Thyroid gland (tissue), 4 donors: ENCODE data around the gene ARIH2. TPM values are rescaled to one million over a fixed set of nuclear protein-coding genes. Genes with fewer than 3 reads are reported as not detected.

Experiments
- DNase-seq, 2 donors: peaks; one replicate each; pipeline ENCODE4 v3.0.0-alpha.2; 2019
- H3K27ac ChIP-seq, 3 donors: fragments of 200-600 bp; sonication (generic); 1 replicate in 2 of 3; 2 replicates in 1 of 3; pipeline ENCODE4 v1.5.1; 2016 to 2019; ENCODE audit warnings: mild to moderate bottlenecking in 1 of 3, moderate library complexity in 1 of 3
- H3K27me3 ChIP-seq: fragments of 200-600 bp; sonication (generic); one replicate; pipeline ENCODE4 v1.5.1; 2019
- H3K36me3 ChIP-seq, 2 donors: fragments of 200-600 bp; sonication (generic); one replicate each; pipeline ENCODE4 v1.5.1; 2016 to 2019
- H3K4me1 ChIP-seq, 2 donors: fragments of 200-600 bp; sonication (generic); one replicate each; pipeline ENCODE4 v1.5.1; 2017 to 2019
- H3K4me3 ChIP-seq, 3 donors: fragments of 200-600 bp; sonication (generic); replicated peaks in 1 of 3; 1 replicate in 2 of 3; 2 replicates in 1 of 3; pipeline ENCODE4 v1.5.1; 2016; ENCODE audit warnings: mild to moderate bottlenecking in 1 of 3
- H3K9me3 ChIP-seq: fragments of 200-600 bp; sonication (generic); one replicate; pipeline ENCODE4 v1.5.1; 2017
- POLR2A ChIP-seq, 2 donors: fragments of 450-650 bp; IDR thresholded peaks; one replicate each; pipeline ENCODE4 v1.6.1; 2017; ENCODE audit warnings: antibody characterized with exemption in 2 of 2, mild to moderate bottlenecking in 2 of 2, moderate library complexity in 1 of 2
- WGBS, 2 donors: methylation state at CpG; one replicate each; pipeline ENCODE4 v1.1.5; 2017; 5-methylcytosine and 5-hydroxymethylcytosine counted together
- intact Hi-C: fragments of 100-400 bp; cut with DNase I; formaldehyde crosslinking; loops from one replicate; pipeline ENCODE4 v1.15.1; 2023
- total RNA-seq, 4 donors: library from RNA; depleted of rRNA; stranded (reverse); fragments of >200 nt; gene quantifications; one replicate each; pipeline ENCODE4 v1.2.3, GENCODE V29; 2016
- TF ChIP-seq, protein P1 (sequence below), 6 experiments: fragments of 200-600 bp in 3 of 6; fragments of 450-650 bp in 3 of 6; sonication (generic) in 3 of 6; IDR thresholded peaks; one replicate each; pipeline ENCODE4 v1.5.1; 2016 to 2019; ENCODE audit warnings: antibody characterized with exemption in 6 of 6, mild to moderate bottlenecking in 2 of 6, inconsistent platforms in 1 of 6, moderate library complexity in 1 of 6

The ARIH2 gene
- total RNA-seq, 4 donors from 2014 or later = 108 to 136 (median 117) TPM

DNA sequence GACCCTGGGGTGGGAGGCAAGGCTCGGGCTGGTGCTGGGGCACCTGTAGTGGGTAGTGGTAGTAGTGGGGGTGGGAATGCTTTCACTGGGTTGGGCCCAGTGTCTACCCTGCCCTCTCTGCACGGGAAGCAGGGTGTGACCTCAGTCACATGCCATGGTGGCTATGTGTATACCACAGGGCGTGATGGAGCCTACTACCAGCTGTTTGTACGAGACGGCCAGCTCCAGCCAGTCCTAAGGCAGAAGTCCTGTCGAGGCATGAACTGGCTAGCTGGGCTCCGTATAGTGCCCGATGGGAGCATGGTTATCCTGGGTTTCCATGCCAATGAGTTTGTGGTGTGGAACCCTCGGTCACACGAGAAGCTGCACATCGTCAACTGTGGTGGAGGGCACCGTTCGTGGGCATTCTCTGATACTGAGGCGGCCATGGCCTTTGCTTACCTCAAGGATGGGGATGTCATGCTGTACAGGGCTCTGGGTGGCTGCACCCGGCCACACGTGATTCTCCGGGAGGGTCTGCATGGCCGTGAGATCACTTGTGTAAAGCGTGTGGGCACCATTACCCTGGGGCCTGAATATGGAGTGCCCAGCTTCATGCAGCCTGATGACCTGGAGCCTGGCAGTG, 94.6 kb downstream of the ARIH2 start:
- Histone ChIP-seq H3K9me3 (no peaks in the 10 kb centered on the region), H3K4me1 (peaks cover 11 to 12% of the 10 kb centered on the region in 2 donors), H3K27ac (no peak overlapping the region), H3K27me3 (no peaks in the 10 kb centered on the region), H3K36me3 (peaks cover 23 to 29% of the 10 kb centered on the region in 2 donors), H3K4me3 (no peak overlapping the region)
- WGBS, 2 donors = 80 to 82% methylated on average over 6 to 16 of the region's 19 CpGs
- intact Hi-C loops = no loop called here
- no peak for TF ChIP-seq POLR2A (IDR thresholded peaks at IDR 0.05)
- TF ChIP-seq, protein P1, sequence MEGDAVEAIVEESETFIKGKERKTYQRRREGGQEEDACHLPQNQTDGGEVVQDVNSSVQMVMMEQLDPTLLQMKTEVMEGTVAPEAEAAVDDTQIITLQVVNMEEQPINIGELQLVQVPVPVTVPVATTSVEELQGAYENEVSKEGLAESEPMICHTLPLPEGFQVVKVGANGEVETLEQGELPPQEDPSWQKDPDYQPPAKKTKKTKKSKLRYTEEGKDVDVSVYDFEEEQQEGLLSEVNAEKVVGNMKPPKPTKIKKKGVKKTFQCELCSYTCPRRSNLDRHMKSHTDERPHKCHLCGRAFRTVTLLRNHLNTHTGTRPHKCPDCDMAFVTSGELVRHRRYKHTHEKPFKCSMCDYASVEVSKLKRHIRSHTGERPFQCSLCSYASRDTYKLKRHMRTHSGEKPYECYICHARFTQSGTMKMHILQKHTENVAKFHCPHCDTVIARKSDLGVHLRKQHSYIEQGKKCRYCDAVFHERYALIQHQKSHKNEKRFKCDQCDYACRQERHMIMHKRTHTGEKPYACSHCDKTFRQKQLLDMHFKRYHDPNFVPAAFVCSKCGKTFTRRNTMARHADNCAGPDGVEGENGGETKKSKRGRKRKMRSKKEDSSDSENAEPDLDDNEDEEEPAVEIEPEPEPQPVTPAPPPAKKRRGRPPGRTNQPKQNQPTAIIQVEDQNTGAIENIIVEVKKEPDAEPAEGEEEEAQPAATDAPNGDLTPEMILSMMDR (IDR thresholded peaks at IDR 0.05) = no peak
- DNase-seq = no peak

DNA sequence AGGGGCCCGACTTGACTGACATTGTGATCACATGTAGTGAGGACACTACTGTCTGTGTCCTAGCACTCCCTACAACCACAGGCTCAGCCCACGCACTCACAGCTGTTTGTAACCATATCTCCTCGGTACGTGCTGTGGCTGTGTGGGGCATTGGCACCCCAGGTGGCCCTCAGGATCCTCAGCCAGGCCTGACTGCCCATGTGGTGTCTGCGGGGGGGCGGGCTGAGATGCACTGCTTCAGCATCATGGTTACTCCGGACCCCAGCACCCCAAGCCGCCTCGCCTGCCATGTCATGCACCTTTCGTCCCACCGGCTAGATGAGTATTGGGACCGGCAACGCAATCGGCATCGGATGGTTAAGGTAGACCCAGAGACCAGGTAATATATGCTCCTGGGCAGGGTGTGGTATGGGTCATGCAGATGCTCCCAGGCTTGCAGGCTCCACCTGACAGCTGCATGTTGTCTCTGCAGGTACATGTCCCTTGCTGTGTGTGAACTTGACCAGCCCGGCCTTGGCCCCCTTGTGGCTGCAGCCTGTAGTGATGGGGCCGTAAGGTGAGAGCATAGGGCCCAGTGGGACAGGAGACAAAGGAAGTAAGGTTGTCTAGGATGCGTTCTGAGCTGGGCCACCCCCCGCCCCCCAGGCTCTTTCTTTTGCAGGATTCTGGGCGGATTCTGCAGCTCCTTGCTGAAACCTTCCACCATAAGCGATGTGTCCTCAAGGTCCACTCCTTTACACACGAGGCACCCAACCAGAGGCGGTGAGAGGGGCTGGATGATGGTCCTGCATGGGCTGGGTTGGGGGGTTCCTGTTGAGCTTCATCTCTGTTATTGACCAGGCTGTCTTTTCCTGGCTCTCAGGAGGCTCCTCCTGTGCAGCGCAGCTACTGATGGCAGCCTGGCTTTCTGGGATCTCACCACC, 95.4 kb downstream of the ARIH2 start:
- DNase-seq = peak; percentile 42 to 47
- H3K4me3 ChIP-seq = no peak overlapping the region
- TF ChIP-seq POLR2A (IDR thresholded peaks at IDR 0.05) = no peak
- TF ChIP-seq, protein P1 (IDR thresholded peaks at IDR 0.05) = peak in 3 of 6 experiments; percentile 35 to 44 (median 39)
- H3K9me3 ChIP-seq = no peaks in the 10 kb centered on the region
- peaks cover 23 to 29% of the 10 kb centered on the region in 2 donors for H3K36me3 ChIP-seq
- H3K27me3 ChIP-seq = no peaks in the 10 kb centered on the region
- no peak overlapping the region for H3K27ac ChIP-seq
- peaks cover 14% of the 10 kb centered on the region in 2 donors for H3K4me1 ChIP-seq
- intact Hi-C loops = no loop called here
- 89% methylated on average over 20 to 23 of the region's 24 CpGs for WGBS, 2 donors

DNA sequence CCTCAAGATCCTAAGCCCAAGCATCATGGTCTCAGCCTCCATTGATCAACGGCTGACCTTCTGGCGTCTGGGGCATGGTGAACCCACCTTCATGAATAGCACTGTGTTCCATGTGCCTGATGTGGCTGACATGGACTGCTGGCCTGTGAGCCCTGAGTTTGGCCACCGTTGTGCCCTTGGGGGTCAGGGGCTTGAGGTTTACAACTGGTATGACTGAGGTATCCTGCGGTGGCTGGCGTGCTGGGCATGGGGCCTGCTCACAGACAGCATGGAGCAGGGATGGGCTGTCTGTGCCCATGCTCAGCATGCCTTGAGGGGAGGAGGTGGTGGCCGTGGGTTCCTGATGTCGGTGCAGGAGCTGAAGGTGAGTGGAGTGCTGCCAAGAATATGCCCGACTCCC, 96.4 kb downstream of the ARIH2 start:
- no peak for DNase-seq
- H3K4me1 ChIP-seq = peaks cover 20 to 23% of the 10 kb centered on the region in 2 donors
- peaks cover 23 to 29% of the 10 kb centered on the region in 2 donors for H3K36me3 ChIP-seq
- 78 to 93% methylated on average over 6 of the region's 8 CpGs for WGBS, 2 donors
- no peaks in the 10 kb centered on the region for H3K27me3 ChIP-seq
- no peak overlapping the region for H3K4me3 ChIP-seq
- H3K9me3 ChIP-seq = no peaks in the 10 kb centered on the region
- TF ChIP-seq, protein P1 (IDR thresholded peaks at IDR 0.05) = no peak
- TF ChIP-seq POLR2A (IDR thresholded peaks at IDR 0.05) = no peak
- no peak overlapping the region for H3K27ac ChIP-seq
- intact Hi-C loops = no loop called here

DNA sequence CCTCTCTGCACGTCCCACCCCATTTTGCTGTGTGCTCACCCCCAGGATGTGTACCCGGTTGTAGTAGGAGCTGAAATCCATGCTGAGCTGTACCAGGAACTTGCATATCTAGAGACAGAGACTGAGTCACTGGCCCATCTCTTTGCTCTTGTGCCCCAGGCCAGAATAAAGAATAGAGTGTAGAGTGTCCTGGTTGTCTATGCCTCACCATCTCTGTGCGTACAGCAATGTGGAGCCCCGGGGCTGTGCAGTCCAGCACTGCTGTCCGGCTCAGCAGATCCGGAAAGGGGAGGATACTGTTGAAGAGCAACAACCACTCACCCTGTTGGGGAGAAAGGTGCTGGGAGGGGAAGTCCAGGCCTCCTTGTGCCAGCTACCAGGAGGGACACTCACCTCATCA, 97.1 kb downstream of the ARIH2 start:
- Histone ChIP-seq H3K27me3 (no peaks in the 10 kb centered on the region), H3K9me3 (no peaks in the 10 kb centered on the region), H3K27ac (no peak overlapping the region), H3K4me1 (peaks cover 26 to 28% of the 10 kb centered on the region in 2 donors), H3K36me3 (peaks cover 23 to 29% of the 10 kb centered on the region in 2 donors), H3K4me3 (no peak overlapping the region)
- no peak for DNase-seq
- 86 to 87% methylated on average over 6 of the region's 6 CpGs for WGBS, 2 donors
- intact Hi-C loops = no loop called here
- TF ChIP-seq, protein P1 (IDR thresholded peaks at IDR 0.05) = no peak
- no peak for TF ChIP-seq POLR2A (IDR thresholded peaks at IDR 0.05)
